Choroid plexus epithelial cell (primary cell): ENCODE results near the gene GNB1L.
"Not testable (repeated sequence)": the region's sequence is repeated elsewhere in the genome, so short reads cannot be mapped to it uniquely, and the experiment has no call there.

Source experiments
- DNase-seq: peaks from one replicate; pipeline ENCODE4 v3.0.0-alpha.2; 2010; ENCODE audit warnings: low read depth
- H3K4me3 ChIP-seq: 2 replicates; pipeline ENCODE4 v1.5.1; 2011; ENCODE audit warnings: low read depth, mild to moderate bottlenecking, control low read depth, low read length, moderate library complexity
- TF ChIP-seq, protein P1 (sequence below): conservative IDR thresholded peaks from 2 replicates; pipeline ENCODE4 v1.5.1; 2011; ENCODE audit warnings: low read depth, mild to moderate bottlenecking, control low read depth, inconsistent platforms, low read length, moderate library complexity

GNB1L gene

DNA sequence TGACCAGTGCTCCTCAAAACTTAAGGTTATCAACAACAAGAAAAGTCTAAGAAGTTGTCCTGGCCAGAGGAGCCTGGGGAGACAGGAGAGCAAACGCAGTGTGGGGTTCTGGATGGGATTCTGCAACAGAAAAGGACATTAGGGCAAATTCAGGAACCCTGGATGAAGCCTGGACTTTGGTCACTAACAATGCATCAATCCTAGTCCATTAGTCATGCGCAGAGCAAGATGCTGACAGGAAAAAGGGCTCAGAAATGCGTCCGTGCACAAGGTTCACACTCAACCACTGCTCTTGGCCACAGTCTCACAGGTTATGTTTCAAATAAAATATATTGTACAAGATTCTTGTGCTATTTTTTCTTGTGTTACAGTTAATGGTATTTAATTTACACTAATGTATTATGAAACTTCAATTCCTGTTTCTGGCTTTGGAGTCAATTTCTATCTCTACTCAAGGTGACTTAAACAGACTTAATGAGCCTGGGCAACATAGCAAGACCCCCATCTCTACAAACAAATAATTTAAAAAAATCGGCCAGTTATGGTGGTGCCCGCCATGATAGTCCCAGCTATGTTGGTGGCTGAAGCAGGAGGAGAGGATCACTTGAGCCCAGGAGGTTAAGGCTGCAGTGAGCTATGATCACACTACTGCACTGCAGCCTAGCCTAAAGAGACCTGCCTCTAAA lies 13.6 kb downstream of the GNB1L start:
- no peak overlapping the region for H3K4me3 ChIP-seq
- no peak for DNase-seq

DNA sequence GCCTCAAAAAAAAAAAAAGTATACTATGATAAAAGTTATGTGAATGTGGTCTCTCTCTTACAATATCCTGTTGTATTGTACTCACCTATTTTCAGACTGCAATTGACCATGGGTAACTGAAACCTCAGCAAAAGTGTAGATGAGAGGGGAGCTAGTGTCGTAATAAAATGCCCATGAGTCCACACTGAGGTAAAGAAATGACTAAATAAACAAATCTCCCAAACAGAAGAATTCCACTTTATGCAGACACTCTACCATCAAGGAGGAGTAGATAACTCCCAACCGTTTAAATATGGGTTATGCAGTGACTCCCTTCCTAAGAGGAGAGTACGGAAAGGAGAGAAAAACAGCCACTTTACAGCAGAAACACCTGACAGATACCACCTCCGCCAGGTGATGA lies 14.6 kb downstream of the GNB1L start:
- TF ChIP-seq, protein P1, sequence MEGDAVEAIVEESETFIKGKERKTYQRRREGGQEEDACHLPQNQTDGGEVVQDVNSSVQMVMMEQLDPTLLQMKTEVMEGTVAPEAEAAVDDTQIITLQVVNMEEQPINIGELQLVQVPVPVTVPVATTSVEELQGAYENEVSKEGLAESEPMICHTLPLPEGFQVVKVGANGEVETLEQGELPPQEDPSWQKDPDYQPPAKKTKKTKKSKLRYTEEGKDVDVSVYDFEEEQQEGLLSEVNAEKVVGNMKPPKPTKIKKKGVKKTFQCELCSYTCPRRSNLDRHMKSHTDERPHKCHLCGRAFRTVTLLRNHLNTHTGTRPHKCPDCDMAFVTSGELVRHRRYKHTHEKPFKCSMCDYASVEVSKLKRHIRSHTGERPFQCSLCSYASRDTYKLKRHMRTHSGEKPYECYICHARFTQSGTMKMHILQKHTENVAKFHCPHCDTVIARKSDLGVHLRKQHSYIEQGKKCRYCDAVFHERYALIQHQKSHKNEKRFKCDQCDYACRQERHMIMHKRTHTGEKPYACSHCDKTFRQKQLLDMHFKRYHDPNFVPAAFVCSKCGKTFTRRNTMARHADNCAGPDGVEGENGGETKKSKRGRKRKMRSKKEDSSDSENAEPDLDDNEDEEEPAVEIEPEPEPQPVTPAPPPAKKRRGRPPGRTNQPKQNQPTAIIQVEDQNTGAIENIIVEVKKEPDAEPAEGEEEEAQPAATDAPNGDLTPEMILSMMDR, result no peak
- no peak for DNase-seq
- no peak overlapping the region for H3K4me3 ChIP-seq

More for the DNA sequence above, 13.6 kb downstream of the GNB1L start:
- TF ChIP-seq, protein P1, result no peak

DNA sequence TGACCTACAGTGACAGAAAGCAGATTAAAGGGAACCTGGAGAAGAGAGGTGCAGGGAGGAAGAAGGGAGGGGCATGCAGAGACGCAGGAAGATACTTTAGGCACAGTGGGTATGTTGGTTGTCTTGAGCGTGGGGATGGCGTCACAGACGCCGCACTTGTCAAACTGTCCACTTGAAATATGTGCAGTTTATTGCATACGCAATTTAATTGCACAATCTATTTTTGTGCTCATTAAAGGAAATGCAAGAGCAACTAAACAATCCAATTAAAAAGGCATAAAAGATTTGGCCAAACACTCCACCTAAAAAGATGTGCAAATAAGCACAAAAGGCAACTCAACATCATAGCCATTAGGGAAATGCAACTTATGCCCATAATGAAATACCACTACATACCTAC lies 16.8 kb downstream of the GNB1L start:
- no peak overlapping the region for H3K4me3 ChIP-seq
- no peak for DNase-seq
- TF ChIP-seq, protein P1, result no peak

DNA sequence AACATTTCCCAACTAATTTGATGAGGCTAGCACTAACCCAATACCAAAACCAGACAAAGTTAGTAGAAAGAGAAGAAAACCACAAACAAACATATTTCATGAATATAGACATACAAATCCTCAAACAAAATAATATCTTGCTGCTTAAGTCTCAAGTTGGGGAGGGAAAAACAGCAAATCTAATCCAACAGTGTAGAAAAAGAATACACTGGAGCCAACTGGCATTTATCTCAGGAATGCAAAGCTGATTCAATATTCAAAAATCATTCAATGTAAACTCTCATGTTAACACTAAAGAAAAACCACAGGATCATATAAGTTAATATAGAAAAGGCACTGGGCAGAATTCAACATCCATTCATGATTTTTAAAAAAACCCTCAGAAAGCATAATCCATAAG lies 18.2 kb downstream of the GNB1L start:
- no peak overlapping the region for H3K4me3 ChIP-seq
- DNase-seq, result no peak
- TF ChIP-seq, protein P1, result no peak

DNA sequence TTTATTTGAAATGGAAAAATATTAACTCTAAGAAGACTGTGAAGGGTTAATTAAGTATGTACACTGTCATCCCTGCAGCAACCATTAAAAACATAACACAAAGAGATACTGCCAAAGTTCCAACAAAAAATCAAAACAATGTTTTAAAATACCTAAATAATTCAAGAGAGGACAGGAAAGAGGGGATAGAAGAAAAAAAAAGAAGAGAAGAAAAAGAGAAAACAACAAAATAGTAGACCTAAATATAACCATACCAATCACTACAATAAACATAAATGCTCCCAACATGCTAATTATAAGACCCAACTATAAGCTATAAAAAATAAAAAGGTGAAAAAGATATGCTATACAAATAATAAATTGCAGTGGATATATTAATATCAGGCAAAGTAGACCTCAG lies 20.1 kb downstream of the GNB1L start:
- H3K4me3 ChIP-seq, result no peak overlapping the region
- TF ChIP-seq, protein P1, result no peak
- no peak for DNase-seq

DNA sequence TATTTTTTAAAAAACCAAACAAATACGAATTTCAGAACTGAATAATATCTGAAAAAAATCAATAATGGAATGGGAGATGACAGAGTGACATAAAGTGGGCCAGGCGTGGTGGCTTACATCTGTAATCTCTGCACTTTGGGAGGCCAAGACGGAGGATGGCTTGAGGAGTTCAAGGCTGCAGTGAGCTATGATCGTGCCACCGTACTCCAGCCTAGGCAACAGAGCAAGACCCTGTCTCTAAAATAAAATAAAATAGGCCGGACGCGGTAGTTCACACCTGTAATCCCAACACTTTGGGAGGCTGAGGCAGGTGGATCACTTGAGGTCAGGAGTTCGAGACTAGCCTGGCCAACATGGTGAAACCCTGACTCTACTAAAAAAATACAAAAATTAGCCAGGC lies 21.3 kb downstream of the GNB1L start:
- not testable (repeated sequence) for DNase-seq, H3K4me3 ChIP-seq

DNA sequence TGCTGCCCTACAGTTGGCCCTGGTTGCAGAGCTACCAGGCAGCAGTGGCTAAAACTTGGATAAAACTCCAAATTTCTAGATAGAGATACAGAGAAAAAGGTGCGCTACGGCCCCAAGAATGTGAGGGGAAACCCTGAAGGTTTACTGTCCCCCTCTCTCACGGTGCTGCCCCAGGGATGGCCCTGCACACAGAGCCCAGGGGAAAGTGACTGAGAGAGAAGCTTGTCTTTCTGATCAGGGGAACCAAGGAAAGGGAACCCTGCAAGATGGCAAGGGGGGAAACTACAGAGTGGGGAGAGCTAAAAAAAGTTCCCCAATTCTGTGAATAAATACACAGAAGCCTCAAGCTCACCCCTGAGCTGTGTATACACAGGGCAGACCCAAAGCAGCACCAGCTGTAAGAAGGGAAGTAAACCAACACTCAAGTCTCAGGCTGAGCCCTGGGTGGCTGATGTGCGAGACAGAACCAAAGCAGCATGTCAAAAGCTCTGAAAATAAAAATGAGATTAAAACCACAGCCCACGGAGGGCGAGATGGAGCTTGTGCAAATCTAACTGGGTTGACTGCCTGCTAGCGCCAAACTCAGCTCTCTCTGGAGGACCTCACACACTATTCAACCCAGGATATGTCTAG lies 22.1 kb downstream of the GNB1L start:
- DNase-seq, result no peak
- H3K4me3 ChIP-seq, result no peak overlapping the region
- TF ChIP-seq, protein P1, result no peak

DNA sequence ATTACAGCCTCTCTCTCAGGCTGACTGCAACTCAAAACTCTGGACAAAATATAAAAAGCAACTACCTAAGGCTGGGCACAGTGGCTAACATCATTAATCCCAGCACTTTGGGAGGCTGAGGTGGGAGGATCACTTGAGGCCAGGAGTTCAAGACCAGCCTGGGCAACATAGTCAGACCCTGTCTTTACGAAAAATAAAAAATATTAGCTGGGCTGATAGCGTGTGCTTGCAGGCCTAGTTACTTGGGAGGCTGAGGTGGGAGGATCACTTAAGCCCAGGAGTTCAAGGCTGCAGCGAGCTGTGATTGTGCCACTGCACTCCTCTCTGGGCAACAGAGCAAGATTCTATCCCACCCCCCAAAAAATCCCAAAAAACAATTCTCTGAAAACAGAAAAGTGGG lies 22.7 kb downstream of the GNB1L start:
- not testable (repeated sequence) for H3K4me3 ChIP-seq, DNase-seq
